Measurements from ENCODE around the gene ODF4.

ODF4 gene

GRCh38 chr17:8312726-8313600 is 26.7 kb upstream of the ODF4 start:
- ChIA-PET POLR2A (interaction anchor here (1.6 kb wide), 1 partner anchor 24 kb away, joined by 3 read pairs; the partner anchor contains the start of gene RANGRF), CTCF (interaction anchor here (0.5 to 1.5 kb wide), 4 partner anchors 12 to 1057 kb away, joined by 3 to 4 read pairs (median 4); no protein-coding TSS in a partner anchor)

GRCh38 chr17:8314797-8315763 is 24.6 kb upstream of the ODF4 start:
- H3K27ac ChIP-seq (ENCODE audit: extremely low read depth, low read depth, low read length): no peak overlapping the region
- TF ChIP-seq GLIS2 (tag by site-specific recombination; IDR thresholded peaks at IDR 0.05) (peak; percentile 53), ZNF354C (tag by site-specific recombination; IDR thresholded peaks at IDR 0.05; ENCODE audit: borderline replicate concordance, low read depth) (no peak), ZIC2 (tag by site-specific recombination; IDR thresholded peaks at IDR 0.05) (peak; percentile 80)
- H3K4me1 ChIP-seq (ENCODE audit: control insufficient read depth, insufficient read depth, low read length): no peaks in the 10 kb centered on the region
- CTCF ChIA-PET: interaction anchor here (0.9 to 1.2 kb wide), 4 partner anchors 11 to 242 kb away, joined by 3 to 5 read pairs (median 3); no protein-coding TSS in a partner anchor
- H3K36me3 ChIP-seq (ENCODE audit: control insufficient read depth in 2 of 2, insufficient read depth in 1 of 2, low read length in 2 of 2): no peaks in the 10 kb centered on the region
- no peak overlapping the region for H3K4me3 ChIP-seq (ENCODE audit: low read depth, low read length)
- POLR2A ChIA-PET: interaction anchor here (0.6 kb wide), 1 partner anchor 423 kb away, joined by 4 read pairs; no protein-coding TSS in a partner anchor
- H3K9me3 ChIP-seq (ENCODE audit: control insufficient read depth, insufficient read depth, low read depth, low read length): no peaks in the 10 kb centered on the region

More at GRCh38 chr17:8312726-8313600, 26.7 kb upstream of the ODF4 start:
- no peak overlapping the region for H3K4me3 ChIP-seq (ENCODE audit: low read depth, low read length)
- no peaks in the 10 kb centered on the region for H3K9me3 ChIP-seq (ENCODE audit: control insufficient read depth, insufficient read depth, low read depth, low read length)
- no peak overlapping the region for H3K27ac ChIP-seq (ENCODE audit: extremely low read depth, low read depth, low read length)
- H3K4me1 ChIP-seq (ENCODE audit: control insufficient read depth, insufficient read depth, low read length): no peaks in the 10 kb centered on the region
- TF ChIP-seq GLIS1 (tag by site-specific recombination; IDR thresholded peaks at IDR 0.05) (no peak), ZIC2 (tag by site-specific recombination; IDR thresholded peaks at IDR 0.05) (peak; percentile 31; the same call in 1 of the 2 replicates), ZBTB49 (tag by site-specific recombination; IDR thresholded peaks at IDR 0.05; ENCODE audit: low read depth) (no peak), ZBTB8A (tag by site-specific recombination; IDR thresholded peaks at IDR 0.05) (no peak), GLIS2 (tag by site-specific recombination; IDR thresholded peaks at IDR 0.05) (peak; percentile 35; the same call in 1 of the 2 replicates)
- no peaks in the 10 kb centered on the region for H3K36me3 ChIP-seq (ENCODE audit: control insufficient read depth in 2 of 2, insufficient read depth in 1 of 2, low read length in 2 of 2)

- Histone ChIP-seq H3K27ac (ENCODE audit: extremely low read depth, low read depth, low read length) (no peak overlapping the region), H3K4me3 (ENCODE audit: low read depth, low read length) (no peak overlapping the region), H3K36me3 (ENCODE audit: control insufficient read depth in 2 of 2, insufficient read depth in 1 of 2, low read length in 2 of 2) (no peaks in the 10 kb centered on the region), H3K9me3 (ENCODE audit: control insufficient read depth, insufficient read depth, low read depth, low read length) (no peaks in the 10 kb centered on the region), H3K4me1 (ENCODE audit: control insufficient read depth, insufficient read depth, low read length) (no peaks in the 10 kb centered on the region)
- ChIA-PET POLR2A (no interaction called here), CTCF (no interaction called here)
- TF ChIP-seq ZSCAN5A (tag by site-specific recombination; IDR thresholded peaks at IDR 0.05): no peak
- no peak for TF ChIP-seq ZNF558 (tag by site-specific recombination; IDR thresholded peaks at IDR 0.05)
- TF ChIP-seq ZNF596 (tag by site-specific recombination; IDR thresholded peaks at IDR 0.05): no peak
- TF ChIP-seq ZNF174 (tag by site-specific recombination; IDR thresholded peaks at IDR 0.05): no peak
- TF ChIP-seq EGR2 (tag by site-specific recombination; IDR thresholded peaks at IDR 0.05; ENCODE audit: low read depth): no peak
- TF ChIP-seq ZNF777 (tag by site-specific recombination; IDR thresholded peaks at IDR 0.05; ENCODE audit: borderline replicate concordance): no peak
- no peak for TF ChIP-seq REPIN1 (tag by site-specific recombination; IDR thresholded peaks at IDR 0.05; ENCODE audit: low read depth)
- no peak for TF ChIP-seq ZNF423 (tag by site-specific recombination; IDR thresholded peaks at IDR 0.05)
- TF ChIP-seq FEZF1 (tag by site-specific recombination; IDR thresholded peaks at IDR 0.05): no peak
- TF ChIP-seq ZNF157 (tag by site-specific recombination; IDR thresholded peaks at IDR 0.05): no peak
- TF ChIP-seq ZNF132 (tag by site-specific recombination; IDR thresholded peaks at IDR 0.05; ENCODE audit: borderline replicate concordance): no peak
- TF ChIP-seq SP7 (tag by site-specific recombination; IDR thresholded peaks at IDR 0.05): no peak
- TF ChIP-seq ZSCAN4 (tag by site-specific recombination; IDR thresholded peaks at IDR 0.05): no peak
Measured at GRCh38 chr17:8315764-8316217, 23.8 kb upstream of the ODF4 start.

All from HEK293 (cell line).